Stimulated activated CD8-positive, alpha-beta memory T cell treated with anti-CD3 and anti-CD28 coated beads, Interleukin-2, amount 100 ng/mL, for 48 hours (primary cell): ENCODE measurements around the gene SUCLG2.

Experiments used
- DNase-seq, 2 donors: peaks; one replicate each; pipeline ENCODE4 v3.0.0-alpha.2; 2020; ENCODE audit warnings: low read depth in 2 of 2

Gene SUCLG2

GRCh38 chr3:67649681-67650080, 4.7 kb downstream of the SUCLG2 start:
- no peak for DNase-seq

- no peak for DNase-seq
Measured at GRCh38 chr3:67648701-67649100, 5.7 kb downstream of the SUCLG2 start.

GRCh38 chr3:67648229-67648628, 6.2 kb downstream of the SUCLG2 start:
- DNase-seq = no peak

GRCh38 chr3:67647390-67647878, 7.0 kb downstream of the SUCLG2 start:
- no peak for DNase-seq

GRCh38 chr3:67646586-67647234, 7.7 kb downstream of the SUCLG2 start:
- DNase-seq = no peak

GRCh38 chr3:67644827-67645226, 9.6 kb downstream of the SUCLG2 start:
- no peak for DNase-seq

- DNase-seq = no peak
Measured at GRCh38 chr3:67642734-67643133, 11.7 kb downstream of the SUCLG2 start.

GRCh38 chr3:67642190-67642589, 12.2 kb downstream of the SUCLG2 start:
- DNase-seq = no peak

- DNase-seq = no peak
Measured at GRCh38 chr3:67641451-67641850, 13.0 kb downstream of the SUCLG2 start.

GRCh38 chr3:67640023-67640660, 14.3 kb downstream of the SUCLG2 start:
- no peak for DNase-seq

GRCh38 chr3:67637255-67637900, 17.0 kb downstream of the SUCLG2 start:
- DNase-seq = no peak

GRCh38 chr3:67635806-67636205, 18.6 kb downstream of the SUCLG2 start:
- no peak for DNase-seq

GRCh38 chr3:67635257-67635656, 19.2 kb downstream of the SUCLG2 start:
- no peak for DNase-seq

GRCh38 chr3:67630666-67631362, 23.6 kb downstream of the SUCLG2 start:
- no peak for DNase-seq

- DNase-seq = no peak
Measured at GRCh38 chr3:67624687-67625086, 29.7 kb downstream of the SUCLG2 start.

- DNase-seq = no peak
Measured at GRCh38 chr3:67624078-67624477, 30.3 kb downstream of the SUCLG2 start.

GRCh38 chr3:67622652-67623051, 31.8 kb downstream of the SUCLG2 start:
- no peak for DNase-seq

- no peak for DNase-seq
Measured at GRCh38 chr3:67620869-67621268, 33.5 kb downstream of the SUCLG2 start.

- DNase-seq = no peak
Measured at GRCh38 chr3:67619991-67620390, 34.4 kb downstream of the SUCLG2 start.

GRCh38 chr3:67617518-67617917, 36.9 kb downstream of the SUCLG2 start:
- DNase-seq = no peak

GRCh38 chr3:67616046-67616445, 38.4 kb downstream of the SUCLG2 start:
- no peak for DNase-seq

- no peak for DNase-seq
Measured at GRCh38 chr3:67614195-67614594, 40.2 kb downstream of the SUCLG2 start.
